NCI-H1436 treated with DMSO at 0.1 percent for 48 hours (cell line): Measurements from ENCODE around the gene TIGD7.
A peak's percentile ranks its signal among the peaks of the same experiment; 100 is the strongest.
"Not testable (repeated sequence)": the region's sequence is repeated elsewhere in the genome, so short reads cannot be mapped to it uniquely, and the experiment has no call there.

ENCODE experiments used
- DNase-seq: peaks from one replicate; lab custom pipeline; 2025; lab: John Stamatoyannopoulos, UW

The TIGD7 gene

GRCh38 chr16:3282730-3283542 is 22.3 kb downstream of the TIGD7 start, which contains the start of gene ZNF263:
TSS of gene ZNF263 (plus strand) at chr16:3283491. CDS start at chr16:3283819, 328 bp downstream.
- peak; percentile 91 for DNase-seq

DNA sequence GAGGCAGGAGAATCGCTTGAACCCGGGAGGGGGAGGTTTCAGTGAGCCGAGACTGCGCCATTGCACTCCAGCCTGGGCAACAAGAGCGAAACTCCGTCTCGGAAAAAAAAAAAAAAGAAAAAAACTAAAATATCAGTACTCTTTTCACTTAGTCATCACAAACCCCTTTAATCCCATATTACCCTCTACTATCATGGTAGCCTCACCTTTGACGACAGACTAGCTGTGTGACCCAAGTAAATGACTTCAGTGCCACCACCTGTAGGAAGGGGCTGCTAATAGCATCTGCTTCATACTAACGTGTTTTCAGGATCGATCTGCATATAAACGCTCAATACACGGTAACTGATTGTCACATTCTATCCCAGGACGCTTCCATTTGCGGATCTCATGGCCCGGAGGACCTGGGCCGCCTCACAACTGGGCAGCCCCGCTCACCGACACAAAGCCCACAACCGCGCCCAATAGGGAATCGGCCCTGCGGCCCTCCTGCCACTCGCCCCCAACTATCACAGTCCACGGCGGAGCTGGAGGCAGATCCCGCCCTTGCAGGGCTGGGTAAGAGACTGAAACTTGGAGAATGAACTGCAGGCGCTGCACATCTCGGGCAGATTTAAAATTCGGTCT is 23.0 kb downstream of the TIGD7 start:
- DNase-seq = peak; percentile 36

- no peak for DNase-seq
Measured at GRCh38 chr16:3281222-3281820, 23.9 kb downstream of the TIGD7 start.

DNA sequence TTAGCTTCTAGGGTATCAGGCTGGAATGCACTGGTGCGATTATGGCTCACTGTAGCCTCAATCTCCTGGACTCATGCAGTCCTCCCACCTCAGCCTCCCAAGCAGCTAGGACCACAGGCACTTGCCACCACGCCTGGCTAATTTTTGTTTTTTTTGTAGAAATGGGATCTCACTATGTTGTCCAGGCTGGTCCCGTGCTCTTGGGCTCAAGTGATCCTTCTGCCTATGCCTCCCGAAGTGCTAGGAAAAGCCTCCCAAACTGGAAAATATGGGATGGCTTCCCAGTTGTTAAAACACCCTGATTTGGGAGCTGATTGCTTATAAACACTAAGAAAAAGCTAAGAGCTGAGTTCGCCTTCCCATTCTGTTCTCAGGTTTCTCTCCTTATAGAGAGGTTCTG is 28.6 kb downstream of the TIGD7 start:
- DNase-seq = no peak

DNA sequence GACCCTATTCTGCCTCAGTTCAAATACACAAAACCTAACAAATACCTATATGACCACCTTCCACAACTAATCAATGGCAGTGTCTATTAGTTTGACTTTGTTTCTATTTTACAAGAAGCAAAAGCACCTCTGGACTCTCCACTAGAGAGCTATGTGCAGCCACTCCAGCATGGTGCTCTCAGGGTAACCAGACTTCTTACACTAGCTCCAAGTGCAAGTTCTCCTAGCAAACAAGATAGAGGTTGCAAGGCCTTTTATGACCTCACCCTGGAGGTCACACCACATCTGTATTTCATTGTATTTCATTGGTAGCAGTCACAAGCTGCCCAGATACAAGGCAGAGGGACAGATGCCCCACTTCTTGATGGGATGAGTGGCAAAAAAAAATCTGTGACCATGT is 30.3 kb downstream of the TIGD7 start:
- no peak for DNase-seq

DNA sequence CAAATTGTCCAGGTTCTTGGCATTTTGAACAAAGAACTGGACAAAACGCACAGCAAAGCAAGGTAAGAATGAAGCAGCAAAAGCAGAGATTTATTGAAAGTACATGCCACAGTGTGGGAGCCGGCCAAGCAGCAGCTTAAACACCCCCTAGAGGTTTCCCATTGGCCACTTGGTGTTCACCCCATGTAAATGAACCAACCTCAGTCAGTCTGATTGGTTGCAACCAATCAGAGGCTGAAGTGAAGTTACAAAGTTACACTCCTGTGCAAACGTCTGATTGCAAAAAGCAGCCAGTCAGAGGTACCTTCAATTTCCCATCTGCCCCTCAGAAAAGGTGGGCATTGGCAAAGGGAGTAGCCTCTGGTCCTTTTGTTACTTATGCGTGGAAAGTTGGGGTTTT is 30.7 kb downstream of the TIGD7 start:
- peak; percentile 32 for DNase-seq

- DNase-seq = not testable (repeated sequence)
Measured at GRCh38 chr16:3271281-3271680, 33.9 kb downstream of the TIGD7 start.

- DNase-seq = not testable (repeated sequence)
Measured at GRCh38 chr16:3270718-3271117, 34.5 kb downstream of the TIGD7 start.

- DNase-seq = no peak
Measured at GRCh38 chr16:3268294-3268693, 36.9 kb downstream of the TIGD7 start.

GRCh38 chr16:3266873-3267537 is 38.2 kb downstream of the TIGD7 start:
- no peak for DNase-seq

- DNase-seq = peak; percentile 80
Measured at GRCh38 chr16:3264137-3265036, 40.8 kb downstream of the TIGD7 start.

- no peak for DNase-seq
Measured at GRCh38 chr16:3262517-3262916, 42.7 kb downstream of the TIGD7 start.

- DNase-seq = no peak
Measured at GRCh38 chr16:3259836-3260235, 45.4 kb downstream of the TIGD7 start.

GRCh38 chr16:3256866-3257465 is 48.3 kb downstream of the TIGD7 start:
- no peak for DNase-seq

DNA sequence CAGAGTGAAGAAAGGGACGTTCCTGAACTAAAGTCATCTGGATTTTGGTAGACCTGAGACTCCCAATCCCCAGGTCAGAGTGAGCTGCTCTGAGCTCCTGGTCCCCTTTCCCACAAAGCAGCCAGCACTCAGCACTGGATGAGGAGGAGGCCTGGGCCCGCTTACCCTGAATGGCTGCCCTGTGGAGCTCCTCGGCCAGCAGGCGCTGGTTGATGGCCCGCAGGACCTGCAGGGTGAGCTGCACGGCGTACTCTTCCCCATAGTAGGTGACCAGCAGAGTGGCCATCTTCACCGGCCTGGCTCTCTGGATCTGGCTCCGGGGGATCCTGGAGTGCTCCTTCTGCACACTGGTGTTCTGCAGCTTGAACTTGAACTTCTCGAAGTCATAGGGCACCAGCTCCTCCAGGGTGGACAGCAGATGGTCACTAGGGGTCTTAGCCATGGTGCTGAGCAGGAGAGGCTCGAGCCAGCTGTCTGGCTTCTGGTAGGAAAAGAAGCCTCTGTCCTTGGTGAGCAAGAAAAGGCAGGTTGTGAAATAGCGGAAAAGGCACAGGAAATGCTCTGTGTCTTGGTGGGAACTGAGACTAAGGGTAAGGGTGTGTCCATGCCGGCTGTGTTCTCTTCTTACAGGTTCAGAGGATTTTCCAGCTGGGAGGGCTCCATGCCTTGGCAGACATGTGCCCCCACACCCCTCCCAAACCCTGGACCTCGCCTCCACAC is 48.9 kb downstream of the TIGD7 start, which contains the start of gene MEFV:
Gene MEFV, minus strand, starts transcription at position 488 of the 720 bp plus-strand sequence. Its CDS starts 46 bp downstream, at position 442.
- DNase-seq = no peak

- DNase-seq = no peak
Measured at GRCh38 chr16:3254309-3254708, 50.9 kb downstream of the TIGD7 start.

DNA sequence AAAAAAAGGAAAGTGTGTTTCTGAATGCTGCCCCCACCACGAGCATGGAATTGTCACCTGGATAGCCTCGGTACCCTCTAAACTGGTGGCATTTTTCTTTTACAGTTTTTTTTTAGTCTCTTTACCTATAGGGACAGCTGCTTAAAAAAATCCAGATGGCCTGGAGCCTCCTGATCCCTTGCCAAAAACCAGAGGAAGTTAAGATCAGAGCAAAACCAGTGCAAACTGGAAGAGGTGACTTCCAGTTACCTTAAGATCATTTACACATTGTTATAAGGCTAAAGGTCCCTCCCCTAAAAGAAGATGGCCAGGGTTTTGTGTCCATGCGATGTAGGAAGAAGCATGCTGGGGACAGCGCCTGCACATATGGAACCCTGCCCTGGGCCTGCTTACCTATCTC is 52.3 kb downstream of the TIGD7 start:
- no peak for DNase-seq

GRCh38 chr16:3249451-3249850 is 55.8 kb downstream of the TIGD7 start:
- no peak for DNase-seq

DNA sequence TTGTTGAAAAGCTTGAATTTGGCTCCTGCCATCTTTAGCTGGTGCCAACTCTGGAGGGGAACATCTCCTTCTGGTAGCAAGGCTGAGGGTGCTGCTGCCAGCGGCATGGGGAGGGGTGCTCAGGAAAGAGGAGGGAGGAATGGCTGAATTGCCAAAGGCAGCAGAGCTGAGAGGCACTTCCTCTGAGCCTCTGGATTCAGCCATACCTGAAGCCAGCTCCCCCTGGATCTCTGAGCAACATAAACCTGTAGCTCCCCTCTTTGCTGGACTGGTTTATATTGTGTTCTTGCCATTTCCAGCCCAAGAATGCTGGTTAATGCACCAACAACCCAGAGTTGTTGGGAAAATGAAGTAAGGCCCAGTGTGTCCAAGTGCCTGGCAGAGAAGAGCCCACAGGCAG is 56.2 kb downstream of the TIGD7 start:
- DNase-seq = no peak
